ENCODE data around the gene BICD1.
"Not testable (repeated sequence)": the region's sequence is repeated elsewhere in the genome, so short reads cannot be mapped to it uniquely, and the experiment has no call there.

The BICD1 gene

DNA sequence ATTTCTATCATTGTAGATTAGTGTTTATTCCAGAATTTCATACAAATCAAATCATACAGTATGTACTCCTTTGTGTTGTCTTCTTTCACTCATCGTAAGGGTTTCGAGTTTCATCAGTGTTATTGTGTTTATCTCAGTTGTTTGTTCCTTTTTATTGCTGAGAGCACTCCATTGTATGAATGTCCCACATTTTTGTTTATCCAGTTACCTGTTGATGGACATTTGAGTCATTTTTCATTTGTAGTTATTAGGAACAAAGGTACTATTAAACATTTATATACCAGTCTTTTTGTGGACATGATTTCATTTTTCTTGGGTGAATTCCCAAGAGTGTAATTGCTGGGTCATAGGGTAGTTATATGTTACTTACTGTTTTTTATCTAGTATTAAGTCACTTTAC is 70.0 kb downstream of the BICD1 start:
- no peak for TF ChIP-seq ZNF274 (IDR thresholded peaks at IDR 0.05; ENCODE audit: low read depth, low read length)
- no peak overlapping the region for H3K4me3 ChIP-seq (ENCODE audit: low read length)

DNA sequence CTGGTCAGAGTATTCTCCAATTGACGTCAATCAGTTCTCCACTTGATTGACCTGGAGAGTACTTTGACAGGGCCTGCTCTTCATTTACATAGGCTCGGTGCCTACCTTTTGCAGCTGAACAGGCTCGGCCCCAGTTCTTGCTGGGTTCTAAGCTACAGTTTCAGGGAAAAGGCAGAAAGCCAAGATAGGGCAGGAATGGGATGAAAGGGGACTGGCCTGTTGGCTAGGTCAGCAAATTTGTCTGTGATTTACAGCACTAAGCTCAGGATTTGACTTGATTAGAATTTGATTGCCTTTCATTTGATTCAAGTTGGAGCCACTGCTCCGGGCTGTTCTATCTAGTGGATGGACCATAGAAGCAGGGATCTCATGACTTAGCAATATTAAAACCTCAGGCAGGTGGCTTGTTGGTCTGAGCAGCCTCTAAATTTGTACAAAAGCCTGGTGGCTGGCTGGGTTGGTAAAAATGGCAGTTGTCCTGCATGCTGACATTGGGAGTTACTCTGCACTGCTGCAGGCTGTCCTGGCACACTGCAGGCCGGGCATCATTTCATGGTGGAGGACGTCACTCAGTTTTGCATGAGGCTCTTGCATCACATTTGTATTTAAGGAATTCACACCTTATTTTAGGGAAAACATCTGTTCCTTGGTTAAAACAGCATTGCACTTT is 71.8 kb downstream of the BICD1 start:
- no peak for TF ChIP-seq ZNF274 (IDR thresholded peaks at IDR 0.05; ENCODE audit: low read depth, low read length)
- no peak overlapping the region for H3K4me3 ChIP-seq (ENCODE audit: low read length)

DNA sequence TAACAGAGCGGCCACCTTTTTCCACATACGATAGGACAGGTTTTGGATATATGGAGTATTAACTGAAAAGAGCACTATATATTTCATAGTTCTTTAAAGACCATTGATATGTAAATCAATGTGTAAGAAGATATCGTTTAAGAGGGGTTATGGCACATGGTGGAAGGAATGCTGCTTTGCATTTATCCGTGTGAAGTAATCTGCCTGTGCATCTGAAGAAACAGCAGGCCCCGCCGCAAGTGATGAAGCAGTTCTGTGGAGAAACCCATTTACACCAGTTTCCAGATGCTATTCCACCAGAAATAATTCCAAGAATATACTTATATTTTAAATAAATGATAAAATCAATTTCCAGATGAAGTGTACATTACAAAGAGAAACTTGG is 72.4 kb downstream of the BICD1 start:
- no peak for TF ChIP-seq ZNF274 (IDR thresholded peaks at IDR 0.05; ENCODE audit: low read depth, low read length)
- no peak overlapping the region for H3K4me3 ChIP-seq (ENCODE audit: low read length)

DNA sequence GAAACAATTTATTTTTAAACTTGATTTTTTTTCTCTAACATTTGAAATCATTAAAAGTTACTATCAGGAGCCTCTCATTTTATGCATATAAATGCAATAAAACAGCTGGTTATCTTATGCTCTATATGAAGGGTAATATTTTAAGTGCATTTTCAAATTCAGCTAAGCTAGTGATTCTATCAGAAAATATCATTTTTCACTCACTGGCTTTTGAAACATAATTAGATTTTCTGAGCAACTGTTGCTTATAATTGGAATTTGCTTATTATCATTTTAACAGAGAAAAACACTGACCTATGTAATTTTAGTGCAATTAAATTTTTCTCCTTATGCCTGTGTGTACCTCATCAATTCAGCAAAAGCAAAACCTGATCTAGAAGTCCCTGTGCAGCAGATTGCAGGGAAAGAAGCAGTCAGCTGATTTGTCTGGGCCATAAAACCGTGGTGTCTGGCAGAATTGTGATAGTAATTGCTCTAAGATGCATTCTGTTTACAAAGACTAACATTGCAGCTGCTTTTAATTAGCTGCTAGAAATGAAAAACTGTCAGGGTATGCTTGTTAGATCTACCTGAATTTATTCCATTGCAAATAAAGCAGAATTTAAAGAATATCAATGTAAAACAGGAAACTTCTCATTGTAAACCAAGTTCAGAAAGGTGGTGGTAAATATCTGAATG is 75.0 kb downstream of the BICD1 start:
- TF ChIP-seq ZNF274 (IDR thresholded peaks at IDR 0.05; ENCODE audit: low read depth, low read length): no peak
- no peak overlapping the region for H3K4me3 ChIP-seq (ENCODE audit: low read length)

DNA sequence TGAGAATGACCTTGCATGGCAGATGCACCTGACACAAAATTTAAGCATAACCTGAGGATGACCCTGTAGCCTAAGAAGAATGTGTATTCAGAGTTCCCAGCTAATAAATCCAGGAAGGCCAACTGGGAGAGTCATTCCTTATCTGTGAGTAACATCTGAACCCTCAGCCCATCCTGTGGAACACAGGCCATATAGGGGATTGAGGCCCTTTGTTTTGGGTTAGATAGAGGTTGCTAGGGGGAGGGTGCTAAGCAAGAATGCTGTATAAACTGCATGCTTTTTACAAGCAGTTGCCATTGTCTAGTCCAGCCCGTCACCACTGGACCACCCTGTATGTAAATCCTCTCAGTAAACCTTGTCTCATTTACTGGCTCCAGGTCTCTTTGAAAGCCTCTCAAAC is 77.0 kb downstream of the BICD1 start:
- no peak for TF ChIP-seq ZNF274 (IDR thresholded peaks at IDR 0.05; ENCODE audit: low read depth, low read length)
- H3K4me3 ChIP-seq (ENCODE audit: low read length): no peak overlapping the region

DNA sequence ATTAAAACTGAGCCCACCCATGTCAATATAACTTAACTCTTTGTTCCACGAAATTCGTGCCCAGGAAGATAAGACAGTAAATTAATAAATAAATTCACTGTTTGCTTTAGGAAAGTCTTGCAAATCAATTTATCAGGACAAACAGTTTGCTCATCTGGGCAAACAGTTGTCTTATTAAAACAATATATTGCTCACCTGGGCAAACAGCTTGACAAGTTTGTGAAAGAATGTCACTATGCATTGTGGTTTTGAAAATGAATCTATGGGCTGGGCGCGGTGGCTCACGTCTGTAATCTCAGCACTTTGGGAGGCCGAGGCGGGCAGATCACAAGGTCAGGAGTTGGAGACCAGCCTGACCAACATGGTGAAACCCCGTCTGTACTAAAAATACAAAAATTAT is 80.5 kb downstream of the BICD1 start:
- not testable (repeated sequence) for H3K4me3 ChIP-seq (ENCODE audit: low read length)

DNA sequence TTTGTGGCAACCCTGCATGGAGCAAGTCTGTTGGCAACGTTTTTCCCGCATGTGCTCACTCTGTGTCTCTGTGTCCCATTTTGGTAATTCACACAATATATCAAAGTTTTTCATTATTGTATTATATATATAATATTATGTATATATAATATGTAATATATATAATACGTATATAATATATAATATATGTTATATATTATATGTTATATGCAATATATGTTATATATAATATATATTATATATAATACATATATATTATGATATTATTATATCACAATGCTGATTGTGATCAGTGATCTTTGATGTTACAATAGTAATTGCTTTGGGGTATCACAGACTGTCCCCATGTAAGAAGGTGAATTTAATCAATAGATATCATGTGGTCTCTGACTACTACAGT is 84.8 kb downstream of the BICD1 start:
- TF ChIP-seq ZNF274 (IDR thresholded peaks at IDR 0.05; ENCODE audit: low read depth, low read length): no peak

DNA sequence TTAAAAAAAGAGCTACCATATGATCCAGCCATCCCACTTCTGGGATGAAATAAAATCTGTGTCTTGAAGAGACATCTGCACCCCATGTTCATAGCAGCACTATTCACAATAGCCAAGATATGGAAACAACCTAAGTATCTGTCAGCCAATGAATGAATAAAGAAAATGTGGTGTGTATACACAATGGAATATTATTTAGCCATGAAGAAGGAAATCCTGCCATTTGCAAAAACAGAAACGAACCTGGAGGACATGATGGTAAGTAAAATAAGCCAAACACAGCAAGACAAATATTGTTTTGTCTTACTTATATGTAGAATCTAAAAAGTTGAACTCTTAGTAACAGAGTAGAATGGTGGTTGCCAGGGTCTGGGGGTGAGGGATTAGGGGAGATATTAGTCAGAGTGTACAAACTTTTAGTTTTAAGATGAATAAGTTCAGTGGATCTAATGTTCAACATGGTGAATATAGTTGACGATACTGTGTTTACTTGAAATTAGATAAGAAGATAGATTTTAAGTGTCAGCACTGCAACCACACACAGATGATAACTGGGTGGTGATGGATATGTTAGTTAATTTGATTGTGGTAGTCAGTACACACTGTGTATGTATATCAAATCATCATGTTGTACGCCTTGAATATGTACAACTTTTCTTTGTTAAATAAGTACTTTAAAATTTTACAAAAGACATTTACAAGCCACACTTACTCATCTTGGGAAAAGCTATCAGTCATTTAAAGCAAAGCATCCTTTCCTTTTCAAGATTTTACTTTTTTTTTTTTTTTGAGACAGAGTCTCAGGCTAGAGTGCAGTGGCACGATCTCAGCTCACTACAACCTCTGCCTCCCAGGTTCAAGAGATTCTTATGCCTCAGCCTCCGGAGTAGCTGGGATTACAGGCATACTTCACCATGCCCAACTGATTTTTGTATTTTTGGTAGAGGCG is 89.9 kb downstream of the BICD1 start:
- H3K4me3 ChIP-seq (ENCODE audit: low read length): no peak overlapping the region
- TF ChIP-seq ZNF274 (IDR thresholded peaks at IDR 0.05; ENCODE audit: low read depth, low read length): no peak

More for the DNA sequence above, 84.8 kb downstream of the BICD1 start:
- no peak overlapping the region for H3K4me3 ChIP-seq (ENCODE audit: low read length)

DNA sequence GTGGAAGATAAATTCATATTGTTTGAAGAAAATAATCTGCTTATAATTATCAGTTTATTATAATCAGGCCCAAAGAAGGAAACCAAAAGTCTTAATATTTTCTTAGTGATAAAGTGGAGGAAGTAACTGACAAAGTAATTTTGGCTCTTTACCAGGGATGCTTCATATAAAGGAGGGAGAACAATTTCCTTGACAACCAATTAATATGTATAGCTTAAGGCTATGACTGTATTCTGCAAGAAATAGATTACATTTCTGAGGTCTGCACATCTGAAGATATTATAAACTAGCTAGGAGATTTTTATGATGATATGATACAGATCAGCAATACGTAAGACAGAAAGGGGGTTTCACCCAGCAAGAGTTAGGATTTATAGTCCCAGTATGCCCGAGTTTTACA is 90.8 kb downstream of the BICD1 start:
- H3K4me3 ChIP-seq (ENCODE audit: low read length): no peak overlapping the region
- no peak for TF ChIP-seq ZNF274 (IDR thresholded peaks at IDR 0.05; ENCODE audit: low read depth, low read length)

DNA sequence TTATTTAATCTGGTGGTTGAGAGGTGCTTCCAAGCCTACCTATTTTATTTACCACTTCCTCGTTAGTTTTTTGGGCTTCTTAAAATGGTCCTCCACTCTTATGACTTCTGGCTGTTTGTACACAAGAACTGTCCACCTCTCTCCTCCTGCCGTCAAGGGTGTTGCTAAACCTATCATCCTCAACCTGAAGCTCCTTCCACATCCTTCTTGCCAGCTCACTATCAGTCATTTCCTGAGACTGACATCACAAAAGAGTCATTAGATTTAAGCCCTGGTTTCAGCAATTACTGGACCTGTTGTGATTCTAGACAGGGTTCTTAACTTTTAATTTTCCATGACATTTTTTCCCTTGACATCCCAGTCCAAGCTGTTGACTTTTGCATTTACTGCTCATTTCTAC is 91.9 kb downstream of the BICD1 start:
- no peak for TF ChIP-seq ZNF274 (IDR thresholded peaks at IDR 0.05; ENCODE audit: low read depth, low read length)
- no peak overlapping the region for H3K4me3 ChIP-seq (ENCODE audit: low read length)

DNA sequence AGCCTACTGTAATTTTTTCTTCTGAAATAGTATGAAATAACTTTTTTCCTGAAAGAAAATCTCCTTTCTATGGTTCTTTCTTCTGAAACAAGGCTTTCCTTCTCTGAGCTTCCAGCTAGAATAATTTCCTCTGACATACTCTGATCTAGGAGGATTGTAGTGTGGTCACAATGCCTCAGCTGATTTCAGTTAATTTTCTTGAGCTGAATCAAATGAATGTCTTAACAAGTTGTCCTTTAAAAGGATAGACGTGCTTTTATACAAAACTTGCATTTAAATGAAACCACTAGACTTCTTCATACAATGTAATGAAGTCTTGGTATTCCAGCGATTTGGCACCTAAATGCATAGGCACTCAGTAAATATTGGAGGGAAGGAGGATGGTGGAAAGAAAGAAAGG is 94.4 kb downstream of the BICD1 start:
- H3K4me3 ChIP-seq (ENCODE audit: low read length): no peak overlapping the region

DNA sequence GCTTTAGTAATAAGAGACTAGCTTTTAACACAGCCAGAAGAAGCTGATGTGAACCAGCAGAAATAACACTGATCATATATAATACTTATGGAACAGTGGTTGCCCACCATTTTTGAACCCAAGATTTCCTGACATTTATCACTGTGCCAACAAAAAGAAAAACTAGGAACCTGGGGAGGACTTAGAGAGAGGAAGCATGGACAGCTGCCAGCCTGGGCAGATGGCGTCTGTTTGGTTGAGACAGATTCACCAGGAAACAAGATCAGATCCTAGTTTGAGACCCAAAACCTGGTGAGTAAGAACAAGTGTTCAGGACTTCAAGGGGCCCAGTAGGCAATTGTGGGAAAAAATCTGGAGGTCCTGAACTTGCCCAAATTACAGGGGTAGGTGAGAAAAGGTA is 95.3 kb downstream of the BICD1 start:
- TF ChIP-seq ZNF274 (IDR thresholded peaks at IDR 0.05; ENCODE audit: low read depth, low read length): no peak
- no peak overlapping the region for H3K4me3 ChIP-seq (ENCODE audit: low read length)

More for the DNA sequence above, 94.4 kb downstream of the BICD1 start:
- no peak for TF ChIP-seq ZNF274 (IDR thresholded peaks at IDR 0.05; ENCODE audit: low read depth, low read length)

DNA sequence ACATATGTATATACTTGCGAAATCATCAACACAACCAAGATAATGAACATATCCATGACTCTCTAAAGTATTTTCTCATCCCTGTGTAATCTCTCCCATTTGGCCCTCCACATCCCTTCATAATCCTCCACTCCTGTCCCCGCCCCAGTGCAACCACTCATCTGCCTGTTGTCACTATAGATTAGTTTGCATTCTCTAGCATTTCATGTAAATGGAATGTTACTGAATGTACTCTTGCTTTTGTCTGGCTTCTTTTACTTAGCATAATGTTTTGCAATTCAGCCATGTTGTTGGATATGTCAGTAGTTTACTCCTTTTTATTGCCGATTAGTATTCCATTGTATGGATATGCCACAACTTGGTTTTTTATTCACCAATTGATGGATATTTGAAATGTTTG is 99.1 kb downstream of the BICD1 start:
- no peak overlapping the region for H3K4me3 ChIP-seq (ENCODE audit: low read length)
- no peak for TF ChIP-seq ZNF274 (IDR thresholded peaks at IDR 0.05; ENCODE audit: low read depth, low read length)

DNA sequence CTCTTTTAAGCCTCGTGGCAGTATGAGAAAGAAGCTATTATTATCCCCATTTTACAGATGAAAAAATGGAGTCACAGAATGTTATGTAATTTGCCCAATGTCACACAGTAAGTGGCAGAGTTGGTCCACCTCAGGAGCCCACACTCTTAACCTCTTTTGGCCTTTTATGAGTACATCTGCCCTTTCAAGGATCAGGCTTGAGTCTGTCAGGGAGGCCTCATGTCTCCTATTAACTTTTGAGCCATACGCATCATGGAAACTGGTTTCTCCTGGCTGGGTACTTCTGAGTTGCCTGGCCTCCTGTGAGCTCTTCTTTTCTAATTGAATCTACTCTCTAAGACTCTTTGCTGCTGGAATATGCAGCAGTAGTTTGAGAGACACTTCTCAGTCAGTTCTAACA is 101.7 kb downstream of the BICD1 start:
- TF ChIP-seq ZNF274 (IDR thresholded peaks at IDR 0.05; ENCODE audit: low read depth, low read length): no peak
- no peak overlapping the region for H3K4me3 ChIP-seq (ENCODE audit: low read length)
